WTC11 (cell line): ENCODE results near the gene ARHGAP25.

Experiments used
- GABPB1 ChIP-seq: sonication (generic); formaldehyde crosslinking; IDR thresholded peaks from 2 replicates; pipeline ENCODE4 v1.8.1; 2023; ENCODE audit warnings: mild to moderate bottlenecking, missing genetic modification reagents
- ZNF219 ChIP-seq: sonication (generic); formaldehyde crosslinking; IDR thresholded peaks from 2 replicates; pipeline ENCODE4 v1.8.0; 2023; ENCODE audit warnings: missing genetic modification reagents, mild to moderate bottlenecking, borderline replicate concordance
- ZNF232 ChIP-seq: sonication (generic); formaldehyde crosslinking; IDR thresholded peaks from 2 replicates; pipeline ENCODE4 v1.8.0; 2022; ENCODE audit warnings: mild to moderate bottlenecking, missing genetic modification reagents
- ZNF263 ChIP-seq: sonication (generic); formaldehyde crosslinking; IDR thresholded peaks from 2 replicates; pipeline ENCODE4 v1.8.1; 2022; ENCODE audit warnings: low read depth, mild to moderate bottlenecking, moderate library complexity, missing genetic modification reagents
- TF ChIP-seq, protein P1 (sequence below): sonication (generic); formaldehyde crosslinking; IDR thresholded peaks from 2 replicates; pipeline ENCODE4 v1.8.0; 2022; ENCODE audit warnings: mild to moderate bottlenecking, missing genetic modification reagents
- TF ChIP-seq, protein P2 (sequence below): fragments of 200-600 bp; IDR thresholded peaks from 2 replicates; pipeline ENCODE4 v1.8.0; 2022; ENCODE audit warnings: antibody characterized with exemption
- TF ChIP-seq, protein P3 (sequence below): sonication (generic); formaldehyde crosslinking; IDR thresholded peaks from 2 replicates; pipeline ENCODE4 v1.8.1; 2022; ENCODE audit warnings: low read depth, mild to moderate bottlenecking, moderate library complexity, missing genetic modification reagents, borderline replicate concordance
- TF ChIP-seq, protein P4 (sequence below): sonication (generic); formaldehyde crosslinking; IDR thresholded peaks from 2 replicates; pipeline ENCODE4 v1.8.1; 2023; ENCODE audit warnings: mild to moderate bottlenecking, missing genetic modification reagents, moderate library complexity
- TF ChIP-seq, protein P5 (sequence below): sonication (generic); formaldehyde crosslinking; IDR thresholded peaks from 2 replicates; pipeline ENCODE4 v1.8.1; 2022; ENCODE audit warnings: missing genetic modification reagents, borderline replicate concordance

DNA sequence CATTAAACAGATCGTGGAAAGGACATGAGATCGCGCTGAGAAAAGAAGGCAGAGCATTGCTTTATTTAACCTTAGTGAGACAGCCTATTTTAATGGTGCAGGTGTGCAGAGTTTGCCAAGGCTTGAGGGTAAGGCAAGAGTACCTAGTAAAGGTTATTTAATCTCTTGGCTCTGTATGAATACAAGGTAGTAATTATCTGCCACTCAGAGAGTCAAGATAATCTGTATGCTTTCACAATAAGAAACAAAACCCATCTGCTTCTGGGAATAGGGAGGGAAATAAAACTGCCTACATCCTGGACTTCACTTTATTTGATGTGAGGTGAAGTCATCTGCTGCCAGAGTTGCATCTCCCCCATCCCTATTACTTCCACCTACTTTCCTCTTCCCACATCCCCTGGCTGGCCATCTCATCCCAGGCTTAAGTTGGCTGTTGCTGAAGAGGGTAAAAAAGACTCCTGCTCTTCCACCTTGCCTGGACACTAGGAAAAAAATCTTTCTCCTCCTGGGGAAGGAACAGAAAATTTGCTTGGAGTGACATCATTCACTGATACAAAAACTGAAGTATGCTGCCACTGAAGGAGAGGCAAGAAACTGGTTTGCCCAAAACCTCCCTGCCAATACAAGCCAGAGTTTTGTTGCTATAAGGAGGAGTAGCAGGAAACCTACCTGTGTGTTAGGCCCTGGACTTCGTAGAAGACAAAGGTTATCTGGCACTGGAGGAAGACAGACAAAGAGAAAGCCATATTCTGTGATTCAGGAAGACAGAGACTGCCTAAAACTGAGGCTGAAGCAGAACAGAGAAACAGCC, 35.8 kb upstream of the ARHGAP25 start:
- TF ChIP-seq ZNF232 (CRISPR knock-in tag) (no peak), GABPB1 (no peak), ZNF219 (CRISPR knock-in tag) (no peak), ZNF263 (CRISPR knock-in tag) (no peak)
- TF ChIP-seq, protein P1, sequence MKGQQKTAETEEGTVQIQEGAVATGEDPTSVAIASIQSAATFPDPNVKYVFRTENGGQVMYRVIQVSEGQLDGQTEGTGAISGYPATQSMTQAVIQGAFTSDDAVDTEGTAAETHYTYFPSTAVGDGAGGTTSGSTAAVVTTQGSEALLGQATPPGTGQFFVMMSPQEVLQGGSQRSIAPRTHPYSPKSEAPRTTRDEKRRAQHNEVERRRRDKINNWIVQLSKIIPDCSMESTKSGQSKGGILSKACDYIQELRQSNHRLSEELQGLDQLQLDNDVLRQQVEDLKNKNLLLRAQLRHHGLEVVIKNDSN = no peak
- TF ChIP-seq, protein P2, sequence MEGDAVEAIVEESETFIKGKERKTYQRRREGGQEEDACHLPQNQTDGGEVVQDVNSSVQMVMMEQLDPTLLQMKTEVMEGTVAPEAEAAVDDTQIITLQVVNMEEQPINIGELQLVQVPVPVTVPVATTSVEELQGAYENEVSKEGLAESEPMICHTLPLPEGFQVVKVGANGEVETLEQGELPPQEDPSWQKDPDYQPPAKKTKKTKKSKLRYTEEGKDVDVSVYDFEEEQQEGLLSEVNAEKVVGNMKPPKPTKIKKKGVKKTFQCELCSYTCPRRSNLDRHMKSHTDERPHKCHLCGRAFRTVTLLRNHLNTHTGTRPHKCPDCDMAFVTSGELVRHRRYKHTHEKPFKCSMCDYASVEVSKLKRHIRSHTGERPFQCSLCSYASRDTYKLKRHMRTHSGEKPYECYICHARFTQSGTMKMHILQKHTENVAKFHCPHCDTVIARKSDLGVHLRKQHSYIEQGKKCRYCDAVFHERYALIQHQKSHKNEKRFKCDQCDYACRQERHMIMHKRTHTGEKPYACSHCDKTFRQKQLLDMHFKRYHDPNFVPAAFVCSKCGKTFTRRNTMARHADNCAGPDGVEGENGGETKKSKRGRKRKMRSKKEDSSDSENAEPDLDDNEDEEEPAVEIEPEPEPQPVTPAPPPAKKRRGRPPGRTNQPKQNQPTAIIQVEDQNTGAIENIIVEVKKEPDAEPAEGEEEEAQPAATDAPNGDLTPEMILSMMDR = no peak
- TF ChIP-seq, protein P3, sequence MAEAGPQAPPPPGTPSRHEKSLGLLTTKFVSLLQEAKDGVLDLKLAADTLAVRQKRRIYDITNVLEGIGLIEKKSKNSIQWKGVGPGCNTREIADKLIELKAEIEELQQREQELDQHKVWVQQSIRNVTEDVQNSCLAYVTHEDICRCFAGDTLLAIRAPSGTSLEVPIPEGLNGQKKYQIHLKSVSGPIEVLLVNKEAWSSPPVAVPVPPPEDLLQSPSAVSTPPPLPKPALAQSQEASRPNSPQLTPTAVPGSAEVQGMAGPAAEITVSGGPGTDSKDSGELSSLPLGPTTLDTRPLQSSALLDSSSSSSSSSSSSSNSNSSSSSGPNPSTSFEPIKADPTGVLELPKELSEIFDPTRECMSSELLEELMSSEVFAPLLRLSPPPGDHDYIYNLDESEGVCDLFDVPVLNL = no peak
- TF ChIP-seq, protein P4, sequence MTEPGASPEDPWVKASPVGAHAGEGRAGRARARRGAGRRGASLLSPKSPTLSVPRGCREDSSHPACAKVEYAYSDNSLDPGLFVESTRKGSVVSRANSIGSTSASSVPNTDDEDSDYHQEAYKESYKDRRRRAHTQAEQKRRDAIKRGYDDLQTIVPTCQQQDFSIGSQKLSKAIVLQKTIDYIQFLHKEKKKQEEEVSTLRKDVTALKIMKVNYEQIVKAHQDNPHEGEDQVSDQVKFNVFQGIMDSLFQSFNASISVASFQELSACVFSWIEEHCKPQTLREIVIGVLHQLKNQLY (CRISPR knock-in tag) = no peak
- TF ChIP-seq, protein P5, sequence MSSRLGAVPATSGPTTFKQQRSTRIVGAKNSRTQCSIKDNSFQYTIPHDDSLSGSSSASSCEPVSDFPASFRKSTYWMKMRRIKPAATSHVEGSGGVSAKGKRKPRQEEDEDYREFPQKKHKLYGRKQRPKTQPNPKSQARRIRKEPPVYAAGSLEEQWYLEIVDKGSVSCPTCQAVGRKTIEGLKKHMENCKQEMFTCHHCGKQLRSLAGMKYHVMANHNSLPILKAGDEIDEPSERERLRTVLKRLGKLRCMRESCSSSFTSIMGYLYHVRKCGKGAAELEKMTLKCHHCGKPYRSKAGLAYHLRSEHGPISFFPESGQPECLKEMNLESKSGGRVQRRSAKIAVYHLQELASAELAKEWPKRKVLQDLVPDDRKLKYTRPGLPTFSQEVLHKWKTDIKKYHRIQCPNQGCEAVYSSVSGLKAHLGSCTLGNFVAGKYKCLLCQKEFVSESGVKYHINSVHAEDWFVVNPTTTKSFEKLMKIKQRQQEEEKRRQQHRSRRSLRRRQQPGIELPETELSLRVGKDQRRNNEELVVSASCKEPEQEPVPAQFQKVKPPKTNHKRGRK (CRISPR knock-in tag) = no peak
